Measurements from ENCODE around the gene CDKL1.
"Not testable (repeated sequence)": the region's sequence is repeated elsewhere in the genome, so short reads cannot be mapped to it uniquely, and the experiment has no call there.

CDKL1 gene

DNA sequence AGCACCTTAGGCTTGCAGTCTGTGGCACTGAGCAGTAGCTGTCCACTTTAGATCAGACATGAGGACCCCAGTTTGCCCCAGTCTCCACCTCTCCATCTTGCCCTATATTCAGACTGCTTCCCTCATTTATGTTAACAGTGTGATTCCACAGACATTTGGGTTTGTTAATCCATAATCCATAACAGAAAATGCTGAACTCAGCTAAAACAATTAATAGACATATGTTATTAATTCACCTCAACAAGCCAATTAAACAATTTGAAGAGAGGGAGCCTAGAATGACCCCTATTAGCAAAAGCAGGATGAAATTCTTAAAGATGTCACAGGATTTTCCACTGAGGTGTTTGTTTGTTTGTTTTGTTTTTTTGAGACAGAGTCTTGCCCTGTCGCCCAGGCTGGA lies 9.1 kb downstream of the CDKL1 start:
- DNase-seq (ENCODE audit: low read depth, low spot score) = no peak

DNA sequence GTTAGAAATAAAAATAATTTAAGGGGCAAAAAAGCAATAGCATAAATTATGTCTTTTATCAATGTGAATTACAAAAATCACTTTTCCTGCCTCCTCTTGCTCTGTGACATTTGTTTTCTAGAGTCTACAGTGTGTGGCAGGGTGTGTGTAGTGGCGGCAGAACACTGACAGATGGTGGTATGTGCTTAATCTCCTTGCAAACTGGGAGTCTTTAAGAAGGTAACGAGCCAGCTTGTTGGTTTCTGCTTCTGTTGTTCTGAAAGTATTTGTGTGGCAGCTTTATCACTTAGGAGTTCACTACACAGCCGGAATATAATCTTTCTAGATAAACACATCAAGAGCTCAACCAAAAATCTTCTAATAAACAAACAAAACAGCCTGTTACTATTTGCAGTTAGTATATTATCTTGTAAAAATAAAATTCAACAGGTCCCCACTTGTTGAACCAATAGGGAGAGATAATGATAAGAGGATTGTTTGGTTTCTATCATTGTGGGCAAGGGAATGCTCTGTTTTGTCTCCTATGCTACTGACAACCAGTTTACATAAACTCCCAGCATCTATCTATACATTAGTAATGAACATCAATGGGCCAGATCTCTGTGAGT lies 13.0 kb downstream of the CDKL1 start:
- DNase-seq (ENCODE audit: low read depth, low spot score) = no peak

DNA sequence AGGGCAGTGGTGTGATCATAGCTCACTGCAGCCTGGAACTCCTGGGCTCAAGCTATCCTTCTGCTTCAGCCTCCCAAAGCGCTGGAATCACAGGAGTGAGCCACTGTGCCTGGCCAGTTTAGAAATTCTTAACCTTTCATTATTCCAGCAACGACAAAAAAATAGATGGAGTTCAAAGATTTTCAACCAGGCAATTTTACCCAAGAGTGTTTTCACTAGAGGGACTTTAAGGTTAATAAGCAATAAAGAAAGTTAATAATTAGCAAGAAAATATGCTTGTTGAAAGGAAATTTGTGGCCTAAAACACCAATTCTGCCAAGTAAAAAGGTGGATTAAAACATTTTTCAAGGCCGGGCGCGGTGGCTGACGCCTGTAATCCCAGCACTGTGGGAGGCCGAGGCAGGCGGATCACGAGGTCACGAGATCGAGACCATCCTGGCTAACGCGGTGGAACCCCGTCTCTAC lies 14.8 kb downstream of the CDKL1 start:
- DNase-seq (ENCODE audit: low read depth, low spot score) = no peak

DNA sequence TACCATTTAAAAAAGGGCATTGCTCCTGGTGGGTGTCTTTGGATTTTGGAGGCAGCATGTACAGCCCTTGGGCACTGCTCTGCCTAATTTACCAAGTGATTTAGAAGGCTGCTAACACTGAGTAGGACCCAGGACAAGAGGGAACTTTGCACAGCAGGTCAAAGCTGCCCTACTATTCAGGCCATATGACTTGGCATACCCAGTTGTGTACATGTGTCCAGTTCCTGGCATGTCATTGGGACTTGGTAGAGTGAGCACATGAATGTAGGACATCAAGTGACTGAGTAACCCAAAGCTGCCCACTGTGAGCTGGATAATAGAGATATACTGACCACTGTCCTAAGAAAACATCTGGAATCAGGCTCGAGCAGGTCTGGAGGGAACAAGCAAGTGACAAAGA lies 15.7 kb downstream of the CDKL1 start:
- no peak for DNase-seq (ENCODE audit: low read depth, low spot score)

DNA sequence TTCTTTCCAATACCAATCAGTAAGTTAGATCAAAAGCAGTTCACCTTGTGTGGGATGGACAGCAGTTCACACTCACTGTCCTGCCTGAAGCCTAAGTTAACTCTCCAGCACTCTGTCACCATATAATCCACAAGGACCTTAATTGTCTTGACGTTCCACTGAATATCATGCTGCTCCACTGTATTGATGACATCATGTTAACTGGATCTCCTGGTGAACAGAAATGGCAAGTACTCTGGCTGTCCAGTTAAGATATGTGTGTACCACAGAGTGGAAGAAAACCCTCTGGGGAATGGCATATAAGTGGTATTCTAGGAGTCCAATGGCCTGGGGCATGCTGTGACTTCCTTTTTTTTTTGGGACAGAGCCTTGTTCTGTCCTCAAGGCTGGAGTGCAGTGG lies 16.2 kb downstream of the CDKL1 start:
- no peak for DNase-seq (ENCODE audit: low read depth, low spot score)

DNA sequence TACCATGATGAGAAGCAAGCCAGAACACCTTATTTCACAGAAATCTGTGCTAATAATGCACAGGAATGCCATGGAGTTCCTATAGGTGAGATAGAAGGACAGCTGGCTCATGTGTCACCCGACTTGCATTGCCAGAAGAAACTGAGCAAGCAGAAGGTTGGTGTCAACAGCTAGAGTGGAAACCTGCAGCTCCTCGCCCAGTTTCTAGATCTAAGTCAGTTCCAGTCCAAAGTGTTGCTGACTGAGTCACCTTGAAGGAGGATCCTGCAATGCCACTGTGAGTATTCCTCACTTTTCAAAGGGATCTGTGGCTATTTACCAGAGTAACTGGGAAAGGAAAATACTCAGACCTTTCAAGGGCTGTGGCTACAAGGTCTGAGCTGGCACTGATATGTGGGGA lies 17.1 kb downstream of the CDKL1 start:
- no peak for DNase-seq (ENCODE audit: low read depth, low spot score)

DNA sequence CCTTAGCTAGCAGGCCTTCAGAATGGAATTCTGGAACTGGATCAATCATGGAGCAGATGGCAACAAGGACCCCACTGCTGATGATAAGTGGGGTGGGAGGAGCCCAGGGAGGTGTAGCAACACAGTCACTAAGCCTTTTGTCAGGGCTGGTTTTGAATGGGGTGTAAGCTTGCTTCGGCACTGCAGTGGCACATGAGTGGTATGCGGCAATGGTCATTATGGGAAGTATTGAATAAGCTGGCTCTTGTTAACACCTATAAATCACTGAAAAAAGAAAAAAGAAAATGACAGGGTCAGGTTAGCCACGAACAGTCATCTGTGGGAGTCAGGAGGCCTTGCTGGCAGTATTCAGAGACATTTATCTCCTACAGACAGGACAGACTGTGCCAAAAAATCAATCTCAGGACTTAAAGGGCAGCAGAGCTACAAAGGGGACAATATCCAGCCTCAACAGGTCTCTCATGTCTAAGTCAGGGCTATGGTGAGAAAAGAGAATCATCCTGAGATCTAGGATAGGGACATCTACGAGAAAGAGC lies 19.1 kb downstream of the CDKL1 start:
- DNase-seq (ENCODE audit: low read depth, low spot score) = no peak

DNA sequence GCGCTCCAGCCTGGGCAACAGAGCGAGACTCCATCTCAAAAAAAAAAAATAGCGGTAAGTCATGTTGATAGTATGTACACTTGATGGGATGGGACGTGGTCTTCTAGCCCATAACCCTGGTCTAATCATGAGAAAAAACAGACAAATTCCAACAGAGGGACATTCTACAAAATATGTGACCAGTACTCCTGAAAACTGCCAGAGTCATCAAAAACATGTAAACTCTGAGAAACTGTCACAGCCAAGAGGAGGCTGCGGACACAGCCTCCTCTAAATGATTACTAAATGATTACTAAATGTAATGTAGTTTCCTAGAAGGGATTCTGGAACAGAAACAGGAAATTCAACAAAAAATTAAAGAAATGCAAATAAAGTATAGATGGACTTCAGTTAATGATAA lies 20.9 kb downstream of the CDKL1 start:
- DNase-seq (ENCODE audit: low read depth, low spot score) = no peak

DNA sequence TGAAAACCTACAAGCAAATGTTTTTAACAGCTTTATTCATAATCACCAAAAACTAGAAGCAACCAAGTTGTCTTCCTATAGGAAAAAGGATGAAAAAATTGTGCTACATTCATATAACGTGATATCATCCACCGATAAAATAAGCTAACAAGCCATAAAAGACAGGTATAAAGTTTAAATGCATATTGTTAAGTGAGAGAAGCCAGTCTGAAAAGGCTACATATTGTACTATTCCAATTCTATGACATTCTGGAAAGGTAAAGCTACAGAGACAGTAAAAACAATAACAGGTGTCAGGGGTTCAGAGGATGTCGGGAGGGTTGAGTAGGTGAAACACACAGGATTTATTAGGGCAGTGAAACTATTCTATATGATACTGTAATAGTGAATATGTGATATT lies 22.7 kb downstream of the CDKL1 start:
- DNase-seq (ENCODE audit: low read depth, low spot score) = no peak

DNA sequence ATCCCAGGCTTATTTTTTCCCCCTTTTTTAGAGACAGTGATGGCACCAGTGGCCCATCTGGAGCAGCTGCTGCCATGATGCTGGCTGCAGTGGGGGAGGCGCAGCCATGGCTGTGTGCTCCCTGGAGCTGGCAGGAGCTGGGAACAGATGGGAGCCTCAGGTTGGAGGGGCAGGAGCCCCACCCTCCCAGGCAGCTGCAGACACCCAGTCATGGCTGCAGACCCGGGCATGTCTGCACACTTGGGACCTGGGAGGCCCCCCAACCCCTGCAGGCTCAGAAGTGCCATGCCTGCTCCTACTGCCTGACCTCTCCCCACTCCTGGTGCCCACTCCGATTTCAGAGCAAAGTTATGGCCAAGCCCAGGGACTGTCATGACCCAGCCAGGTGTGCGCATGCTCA lies 25.1 kb downstream of the CDKL1 start:
- no peak for DNase-seq (ENCODE audit: low read depth, low spot score)

DNA sequence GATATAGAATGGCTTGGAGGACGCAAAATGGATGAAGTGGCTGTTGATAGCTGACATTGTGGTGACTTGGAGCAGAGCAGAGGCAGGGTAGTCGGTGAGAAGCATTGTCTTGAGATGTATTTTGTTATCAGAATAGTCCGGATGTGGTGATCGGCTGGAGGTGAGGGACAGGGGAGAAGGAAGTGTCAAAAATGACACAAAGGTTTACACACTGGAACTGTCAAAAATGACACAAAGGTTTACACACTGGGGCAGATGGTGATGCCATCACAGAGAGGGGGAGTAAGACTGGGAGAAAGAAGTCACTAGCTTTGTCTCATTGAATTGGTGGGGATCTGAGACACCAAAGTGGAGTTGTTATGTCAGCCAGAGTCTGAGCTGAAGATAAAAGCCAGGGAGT lies 30.1 kb downstream of the CDKL1 start:
- no peak for DNase-seq (ENCODE audit: low read depth, low spot score)

DNA sequence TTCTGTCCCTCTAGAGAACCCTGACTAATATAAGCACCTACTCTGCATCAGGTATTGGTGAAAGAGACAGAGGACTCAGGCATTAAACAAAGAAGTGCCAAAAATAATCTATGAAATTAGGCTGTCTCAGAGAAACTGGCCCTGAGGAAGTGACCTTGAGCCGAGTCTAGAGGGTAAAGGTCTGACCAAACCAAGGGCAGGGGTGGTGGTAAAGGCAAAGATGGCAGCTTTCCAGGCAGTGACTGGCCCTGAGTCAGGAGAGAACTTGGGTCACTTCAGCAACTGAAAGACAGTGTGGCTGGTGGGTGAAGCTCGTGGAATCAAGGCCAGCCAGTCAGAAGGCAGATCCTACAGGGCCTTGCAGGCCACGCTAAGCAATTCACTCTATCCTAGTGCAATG lies 30.6 kb downstream of the CDKL1 start:
- DNase-seq (ENCODE audit: low read depth, low spot score) = no peak

DNA sequence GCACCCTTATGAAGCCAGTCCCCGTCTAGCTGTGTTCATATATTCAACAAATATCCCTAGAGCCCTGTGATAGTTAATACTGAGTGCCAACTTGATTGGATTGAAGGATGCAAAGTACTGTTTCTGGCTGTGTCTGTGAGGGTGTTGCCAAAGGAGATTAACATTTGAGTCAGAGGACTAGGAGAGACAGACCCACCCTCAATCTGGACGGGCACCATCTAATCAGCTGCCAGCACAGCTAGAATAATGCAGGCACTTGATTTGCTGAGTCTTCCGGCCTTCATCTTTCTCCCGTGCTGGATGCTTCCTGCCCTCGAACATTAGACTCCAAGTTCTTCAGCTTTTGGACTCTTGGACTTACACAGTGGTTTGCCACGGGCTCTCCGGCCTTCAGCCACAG lies 31.1 kb downstream of the CDKL1 start:
- not testable (repeated sequence) for DNase-seq (ENCODE audit: low read depth, low spot score)

DNA sequence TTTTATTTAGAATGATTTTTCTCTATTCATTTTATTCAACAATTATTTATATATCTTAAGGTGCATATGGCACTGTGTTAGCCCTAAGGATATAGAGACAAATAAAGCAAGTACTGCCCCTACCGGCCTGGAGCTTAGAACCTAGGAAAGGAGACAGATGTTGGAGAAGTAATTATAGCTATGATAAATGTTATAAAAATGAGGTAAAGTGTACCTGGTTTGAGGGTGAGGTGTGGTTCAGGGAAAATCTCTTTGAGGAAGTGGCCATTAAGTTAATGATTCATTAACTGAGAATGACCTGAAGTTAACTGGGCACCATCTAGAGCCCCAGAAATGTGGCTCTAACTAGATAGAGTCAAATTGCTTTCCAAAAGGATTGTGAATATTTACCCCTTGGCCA lies 31.9 kb downstream of the CDKL1 start:
- no peak for DNase-seq (ENCODE audit: low read depth, low spot score)

DNA sequence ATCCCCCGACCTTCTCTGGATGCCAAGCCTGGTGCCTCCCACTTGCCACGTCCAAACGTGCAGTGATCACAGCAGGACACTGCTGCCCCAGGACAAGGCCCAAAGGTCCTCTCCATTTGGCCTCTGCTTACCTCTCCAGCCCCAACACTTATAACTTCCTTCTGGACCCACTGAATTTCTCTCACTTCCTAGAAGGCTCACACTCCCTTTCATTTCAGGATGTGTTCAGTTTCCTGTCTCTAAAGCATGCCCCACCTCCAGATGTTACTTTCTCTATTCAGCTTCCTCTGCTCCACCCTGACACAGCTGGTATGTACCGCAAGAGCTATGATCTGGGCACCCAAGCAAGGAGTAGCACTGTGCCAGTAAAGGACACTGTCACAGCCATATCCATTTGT lies 33.0 kb downstream of the CDKL1 start:
- no peak for DNase-seq (ENCODE audit: low read depth, low spot score)

DNA sequence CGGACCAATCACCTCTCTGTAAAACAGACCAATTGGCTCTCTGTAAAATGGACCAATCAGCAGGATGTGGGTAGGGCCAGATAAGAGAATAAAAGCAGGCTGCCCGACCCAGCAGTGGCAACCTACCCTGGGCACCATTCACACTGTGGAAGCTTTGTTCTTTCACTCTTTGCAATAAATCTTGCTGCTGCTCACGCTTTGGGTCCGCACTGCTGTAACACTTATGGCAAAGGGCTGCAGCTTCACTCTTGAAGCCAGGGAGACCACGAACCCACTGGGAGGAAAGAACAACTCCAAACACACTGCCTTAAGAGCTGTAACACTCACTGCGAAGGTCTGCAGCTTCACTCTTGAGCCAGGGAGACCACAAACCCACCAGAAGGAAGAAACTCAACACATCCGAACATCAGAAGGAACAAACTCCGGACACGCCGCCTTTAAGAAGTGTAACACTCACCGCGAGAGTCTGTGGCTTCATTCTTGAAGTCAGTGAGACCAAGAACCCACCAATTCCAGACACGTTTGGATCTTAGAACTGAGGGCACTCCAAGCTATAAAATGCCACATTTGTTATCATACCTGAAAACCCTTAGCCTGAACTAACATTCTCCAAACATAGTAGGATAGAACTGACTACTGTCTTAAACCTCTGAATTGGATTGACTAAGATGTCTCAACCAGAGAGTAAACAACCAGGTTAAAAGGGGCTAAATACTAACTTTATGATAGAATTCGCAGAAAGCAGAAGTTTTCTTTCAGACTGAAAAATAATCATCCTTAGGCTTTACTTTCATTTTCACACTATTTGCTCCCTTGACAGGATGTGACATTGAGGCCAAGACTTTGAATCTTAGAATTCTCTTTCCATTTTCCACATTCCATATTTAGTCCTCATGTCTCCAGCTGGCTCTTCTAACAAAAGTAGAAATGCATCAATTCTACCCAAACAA lies 33.6 kb downstream of the CDKL1 start:
- no peak for DNase-seq (ENCODE audit: low read depth, low spot score)

DNA sequence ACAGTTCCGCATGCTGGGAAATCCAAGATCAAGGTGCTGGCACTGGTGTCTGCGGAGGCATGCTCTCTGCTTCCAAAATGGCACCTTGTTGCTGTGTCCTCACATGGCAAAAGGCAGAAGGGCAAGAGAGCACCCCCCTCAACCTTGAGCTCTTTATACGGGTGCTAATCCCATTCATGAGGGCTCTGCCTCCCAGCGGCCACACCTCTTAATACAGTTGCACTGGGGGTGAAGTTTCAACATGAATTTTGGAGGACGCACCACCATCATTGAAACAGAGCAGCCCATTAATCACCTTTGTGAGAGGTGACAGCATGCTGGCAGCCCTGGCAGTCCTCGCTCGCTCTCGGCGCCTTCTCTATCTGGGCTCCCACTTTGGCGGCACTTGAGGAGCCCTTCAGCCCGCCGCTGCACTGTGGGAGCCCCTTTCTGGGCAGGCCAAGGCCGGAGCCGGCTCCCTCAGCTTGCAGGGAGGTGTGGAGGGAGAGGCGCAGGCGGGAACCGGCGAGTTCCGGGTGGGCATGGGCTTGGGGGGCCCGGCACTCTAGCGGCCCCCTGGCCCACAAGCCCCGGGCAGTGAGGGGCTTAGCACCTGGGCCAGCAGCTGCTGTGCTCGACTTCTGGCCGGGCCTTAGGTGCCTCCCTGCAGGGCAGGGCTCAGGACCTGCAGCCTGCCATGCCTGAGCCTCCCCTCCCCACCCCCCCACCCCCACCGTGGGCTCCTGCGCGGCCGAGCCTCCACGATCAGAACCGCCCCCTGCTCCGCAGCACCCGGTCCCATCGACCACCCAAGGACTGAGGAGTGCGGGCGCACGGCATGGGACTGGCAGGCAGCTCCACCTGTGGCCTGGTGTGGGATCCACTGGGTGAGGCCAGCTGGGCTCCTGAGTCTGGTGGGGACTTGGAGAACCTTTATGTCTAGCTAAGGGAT lies 34.9 kb downstream of the CDKL1 start:
- not testable (repeated sequence) for DNase-seq (ENCODE audit: low read depth, low spot score)

DNA sequence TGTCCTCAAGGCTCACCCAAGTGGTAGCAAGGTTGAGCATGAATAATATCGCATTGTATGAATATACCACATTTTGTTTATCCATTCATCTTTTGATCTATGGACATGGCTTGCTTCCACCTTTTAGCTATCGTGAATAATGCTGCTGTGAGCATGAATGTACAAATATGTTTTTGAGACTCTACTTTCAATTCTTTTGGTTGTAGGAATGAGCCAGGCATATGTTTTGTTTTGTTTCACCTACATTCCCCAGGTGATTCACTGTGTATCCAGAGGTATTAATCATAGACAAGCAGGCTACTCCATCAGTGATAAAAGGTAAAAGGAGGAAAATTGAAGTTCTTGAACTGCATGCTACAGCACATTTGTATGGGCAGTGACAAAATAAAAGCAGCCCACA lies 35.8 kb downstream of the CDKL1 start:
- DNase-seq (ENCODE audit: low read depth, low spot score) = no peak

DNA sequence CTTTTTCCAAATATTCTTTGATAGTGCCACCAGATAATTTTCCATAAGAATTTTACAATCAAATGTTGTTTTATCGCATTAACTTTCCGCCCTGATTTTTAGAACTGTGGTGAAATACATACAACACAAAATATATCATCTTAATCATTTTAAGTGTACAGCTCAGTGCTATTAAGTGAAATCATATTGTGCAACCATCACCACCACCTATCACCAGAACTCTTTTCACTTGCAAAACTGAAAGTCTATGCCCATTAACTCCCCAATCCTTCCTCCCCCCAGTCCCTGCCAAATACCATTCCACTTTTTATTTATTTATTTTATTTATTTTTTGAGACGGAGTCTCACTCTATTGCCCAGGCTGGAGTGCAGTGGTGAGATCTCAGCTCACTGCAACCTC lies 36.6 kb downstream of the CDKL1 start:
- DNase-seq (ENCODE audit: low read depth, low spot score) = no peak

DNA sequence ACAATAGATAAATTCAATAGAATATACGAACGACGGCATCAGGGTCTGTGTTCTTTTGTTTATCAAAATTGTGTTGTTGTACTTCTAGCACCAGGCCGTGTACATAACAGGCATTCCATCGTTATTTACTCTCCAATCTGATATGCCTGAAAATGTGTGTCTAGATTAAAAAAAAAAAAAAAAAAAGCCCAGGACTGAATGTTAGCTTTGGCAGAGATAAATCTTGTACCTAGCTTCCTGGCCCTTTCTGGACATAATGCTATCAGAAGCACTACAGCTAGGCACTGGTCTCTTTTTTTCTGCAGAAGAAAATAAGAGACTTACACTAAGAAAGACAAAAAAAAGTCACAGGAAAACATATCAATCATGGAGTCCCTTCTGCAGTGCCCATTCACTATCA lies 37.0 kb downstream of the CDKL1 start:
- no peak for DNase-seq (ENCODE audit: low read depth, low spot score)

DNA sequence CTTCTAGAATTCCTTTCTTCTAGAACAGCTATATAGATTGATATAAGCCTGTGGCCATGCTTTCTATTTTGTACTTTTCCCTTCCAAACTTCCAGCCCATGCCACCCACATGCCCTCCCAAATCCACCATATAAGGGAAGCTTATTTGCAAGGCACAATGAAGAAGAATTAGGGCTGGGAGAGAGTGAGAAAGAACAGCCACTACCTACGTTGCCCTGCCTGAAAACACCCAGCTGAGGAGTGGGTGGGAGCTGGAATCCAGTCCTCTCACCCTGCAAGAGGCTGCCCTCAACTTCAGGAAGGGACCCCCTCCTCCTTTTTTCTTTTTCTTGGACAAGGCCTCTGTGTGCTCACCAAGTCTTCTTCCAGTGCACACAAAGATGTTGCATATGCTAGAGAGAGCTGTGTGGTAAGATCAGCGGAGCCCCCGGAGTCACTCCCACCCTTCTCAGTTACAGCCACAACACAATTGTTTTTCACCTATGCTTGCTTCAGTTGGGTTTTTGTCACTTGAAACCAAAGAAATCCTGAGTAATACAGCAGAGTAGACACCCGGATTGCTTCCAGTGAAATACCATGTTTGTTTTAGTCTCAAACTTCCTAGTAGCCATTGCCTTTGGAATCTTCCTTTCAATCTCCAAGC lies 38.8 kb downstream of the CDKL1 start:
- DNase-seq (ENCODE audit: low read depth, low spot score) = no peak
